Thyroid gland (tissue), 4 donors: Measurements from ENCODE around the gene GUCY1B1.

Experiments used
- CTCF ChIP-seq, 6 experiments: fragments of 200-600 bp in 3 of 6; fragments of 450-650 bp in 3 of 6; sonication (generic) in 3 of 6; IDR thresholded peaks; one replicate each; pipeline ENCODE4 v1.5.1; 2016 to 2019; ENCODE audit warnings: antibody characterized with exemption in 6 of 6, mild to moderate bottlenecking in 2 of 6, inconsistent platforms in 1 of 6, moderate library complexity in 1 of 6
- POLR2A ChIP-seq, 2 donors: fragments of 450-650 bp; IDR thresholded peaks; one replicate each; pipeline ENCODE4 v1.6.1; 2017; ENCODE audit warnings: antibody characterized with exemption in 2 of 2, mild to moderate bottlenecking in 2 of 2, moderate library complexity in 1 of 2

DNA sequence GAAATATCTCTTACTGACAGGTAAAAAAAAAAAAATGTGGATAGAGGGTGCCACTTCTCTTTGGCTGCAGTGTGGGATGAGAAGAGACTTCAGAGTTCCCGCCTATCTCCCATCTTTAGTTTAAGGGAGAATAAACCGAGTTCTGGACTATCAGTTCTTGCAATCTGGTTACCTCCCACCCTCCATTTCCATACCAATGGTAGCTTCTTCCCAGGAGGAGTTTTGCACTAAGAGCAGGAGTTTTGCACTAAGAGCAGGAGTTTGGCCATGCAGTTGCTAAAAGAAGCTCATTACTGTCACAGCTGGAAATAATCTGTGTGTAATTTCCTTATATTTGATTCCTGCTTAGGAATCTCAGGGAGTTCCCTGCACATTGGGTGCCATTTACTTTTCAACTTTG, 10.8 kb upstream of the GUCY1B1 start:
- TF ChIP-seq POLR2A (IDR thresholded peaks at IDR 0.05): no peak
- no peak for TF ChIP-seq CTCF (IDR thresholded peaks at IDR 0.05)
